Muscle of leg (tissue), 11 donors: ENCODE data around the gene FRMPD4. TPM values are rescaled to one million over a fixed set of nuclear protein-coding genes. Genes with fewer than 3 reads are reported as not detected.

ENCODE experiments used
- DNase-seq: peaks from one replicate; pipeline ENCODE4 v3.0.0; 2013
- H3K27ac ChIP-seq: one replicate; pipeline ENCODE4 v1.5.1; 2013; ENCODE audit warnings: mild to moderate bottlenecking, low read length, control low read depth
- H3K27me3 ChIP-seq: one replicate; pipeline ENCODE4 v1.6.1; 2013; ENCODE audit warnings: low read length; ENCODE audit not compliant: control insufficient read depth, insufficient read depth
- H3K36me3 ChIP-seq: one replicate; pipeline ENCODE4 v1.6.1; 2013; ENCODE audit warnings: low read length; ENCODE audit not compliant: control insufficient read depth, insufficient read depth
- H3K4me1 ChIP-seq: one replicate; pipeline ENCODE4 v1.6.1; 2013; ENCODE audit warnings: low read length; ENCODE audit not compliant: control insufficient read depth, insufficient read depth
- H3K4me3 ChIP-seq: one replicate; pipeline ENCODE4 v1.5.1; 2013; ENCODE audit warnings: low read length, control low read depth
- H3K9me3 ChIP-seq: replicated peaks from 2 replicates; pipeline ENCODE4 v1.6.1; 2013; ENCODE audit warnings: low read depth, low read length; ENCODE audit not compliant: control insufficient read depth
- WGBS: methylation state at CpG from one replicate; pipeline ENCODE4 v1.1.5; 2013; ENCODE audit warnings: missing lambda C conversion rate; ENCODE audit not compliant: insufficient coverage; 5-methylcytosine and 5-hydroxymethylcytosine counted together
- polyA plus RNA-seq, 8 donors: library from polyadenylated mRNA; unstranded; fragments of 120-200 nt; gene quantifications; one replicate each; pipeline versions ENCODE4 v1.2.1 to v1.2.3, GENCODE V29; 2013; ENCODE audit warnings: inconsistent platforms in 1 of 8, low replicate concordance in 1 of 8; ENCODE audit not compliant: insufficient read length in 8 of 8, insufficient read depth in 1 of 8
- total RNA-seq: library from RNA; stranded (reverse); fragments of 120-200 nt; gene quantifications from one replicate; pipeline ENCODE4 v1.2.4, GENCODE V29; 2013

The FRMPD4 gene
- total and polyA plus RNA-seq, 9 donors, result 0.34 to 1.2 (median 0.64) TPM

- no peaks in the 10 kb centered on the region for H3K4me1 ChIP-seq
- no peak overlapping the region for H3K4me3 ChIP-seq
- peaks cover 13% of the 10 kb centered on the region for H3K27me3 ChIP-seq
- 71% methylated on average over 1 of the region's 3 CpGs for WGBS
- no peaks in the 10 kb centered on the region for H3K36me3 ChIP-seq
- no peak for DNase-seq
- H3K27ac ChIP-seq, result no peak overlapping the region
- H3K9me3 ChIP-seq, result no peaks in the 10 kb centered on the region
Measured at GRCh38 chrX:12379671-12380070, 241.4 kb downstream of the FRMPD4 start.

GRCh38 chrX:12383196-12383595 lies 244.9 kb downstream of the FRMPD4 start:
- H3K9me3 ChIP-seq, result no peaks in the 10 kb centered on the region
- H3K27me3 ChIP-seq, result peaks cover 6% of the 10 kb centered on the region
- no peaks in the 10 kb centered on the region for H3K4me1 ChIP-seq
- WGBS, result no CpG with 5 or more reads among the region's 2 CpGs
- H3K4me3 ChIP-seq, result no peak overlapping the region
- no peak overlapping the region for H3K27ac ChIP-seq
- no peaks in the 10 kb centered on the region for H3K36me3 ChIP-seq
- DNase-seq, result no peak

- WGBS, result no CpG with 5 or more reads among the region's 1 CpG
- Histone ChIP-seq H3K4me1 (no peaks in the 10 kb centered on the region), H3K36me3 (no peaks in the 10 kb centered on the region), H3K27me3 (no peaks in the 10 kb centered on the region), H3K27ac (no peak overlapping the region), H3K4me3 (no peak overlapping the region), H3K9me3 (no peaks in the 10 kb centered on the region)
- no peak for DNase-seq
Measured at GRCh38 chrX:12390301-12390700, 252.0 kb downstream of the FRMPD4 start.

- no peak for DNase-seq
- no peak overlapping the region for H3K27ac ChIP-seq
- H3K27me3 ChIP-seq, result no peaks in the 10 kb centered on the region
- H3K4me1 ChIP-seq, result no peaks in the 10 kb centered on the region
- H3K9me3 ChIP-seq, result no peaks in the 10 kb centered on the region
- H3K36me3 ChIP-seq, result no peaks in the 10 kb centered on the region
- no peak overlapping the region for H3K4me3 ChIP-seq
Measured at GRCh38 chrX:12396584-12396983, 258.3 kb downstream of the FRMPD4 start.

- no peak for DNase-seq
- H3K36me3 ChIP-seq, result no peaks in the 10 kb centered on the region
- no CpG with 5 or more reads among the region's 4 CpGs for WGBS
- peaks cover 5% of the 10 kb centered on the region for H3K27me3 ChIP-seq
- no peak overlapping the region for H3K27ac ChIP-seq
- no peaks in the 10 kb centered on the region for H3K9me3 ChIP-seq
- no peak overlapping the region for H3K4me3 ChIP-seq
- no peaks in the 10 kb centered on the region for H3K4me1 ChIP-seq
Measured at GRCh38 chrX:12400218-12400617, 261.9 kb downstream of the FRMPD4 start.

GRCh38 chrX:12401252-12401651 lies 263.0 kb downstream of the FRMPD4 start:
- DNase-seq, result peak; percentile 15
- no CpG with 5 or more reads among the region's 1 CpG for WGBS
- Histone ChIP-seq H3K27ac (no peak overlapping the region), H3K36me3 (no peaks in the 10 kb centered on the region), H3K9me3 (no peaks in the 10 kb centered on the region), H3K4me3 (no peak overlapping the region), H3K4me1 (no peaks in the 10 kb centered on the region), H3K27me3 (peaks cover 7% of the 10 kb centered on the region)

- DNase-seq, result no peak
- Histone ChIP-seq H3K36me3 (no peaks in the 10 kb centered on the region), H3K4me1 (no peaks in the 10 kb centered on the region), H3K27ac (no peak overlapping the region), H3K27me3 (peaks cover 8% of the 10 kb centered on the region), H3K9me3 (no peaks in the 10 kb centered on the region), H3K4me3 (no peak overlapping the region)
- 100% methylated on average over 2 of the region's 3 CpGs for WGBS
Measured at GRCh38 chrX:12403474-12404082, 265.3 kb downstream of the FRMPD4 start.

GRCh38 chrX:12405306-12405705 lies 267.0 kb downstream of the FRMPD4 start:
- no peaks in the 10 kb centered on the region for H3K9me3 ChIP-seq

GRCh38 chrX:12410523-12410922 lies 272.2 kb downstream of the FRMPD4 start:
- Histone ChIP-seq H3K27ac (no peak overlapping the region), H3K27me3 (peaks cover 5% of the 10 kb centered on the region), H3K4me3 (no peak overlapping the region), H3K4me1 (no peaks in the 10 kb centered on the region), H3K36me3 (no peaks in the 10 kb centered on the region), H3K9me3 (no peaks in the 10 kb centered on the region)
- DNase-seq, result no peak
- WGBS, result no CpG with 5 or more reads among the region's 6 CpGs

More at GRCh38 chrX:12405306-12405705, 267.0 kb downstream of the FRMPD4 start:
- DNase-seq, result no peak
- H3K36me3 ChIP-seq, result no peaks in the 10 kb centered on the region
- no peaks in the 10 kb centered on the region for H3K4me1 ChIP-seq
- H3K27ac ChIP-seq, result no peak overlapping the region
- no peak overlapping the region for H3K4me3 ChIP-seq
- no CpG with 5 or more reads among the region's 2 CpGs for WGBS
- peaks cover 8% of the 10 kb centered on the region for H3K27me3 ChIP-seq

GRCh38 chrX:12411831-12412230 lies 273.6 kb downstream of the FRMPD4 start:
- H3K4me1 ChIP-seq, result no peaks in the 10 kb centered on the region
- DNase-seq, result no peak
- no peak overlapping the region for H3K4me3 ChIP-seq
- H3K27me3 ChIP-seq, result peaks cover 3% of the 10 kb centered on the region
- WGBS, result no CpG with 5 or more reads among the region's 1 CpG
- H3K27ac ChIP-seq, result no peak overlapping the region
- no peaks in the 10 kb centered on the region for H3K9me3 ChIP-seq
- no peaks in the 10 kb centered on the region for H3K36me3 ChIP-seq

- DNase-seq, result no peak
- Histone ChIP-seq H3K4me1 (no peaks in the 10 kb centered on the region), H3K9me3 (no peaks in the 10 kb centered on the region), H3K27me3 (peaks cover 3% of the 10 kb centered on the region), H3K27ac (no peak overlapping the region), H3K36me3 (no peaks in the 10 kb centered on the region), H3K4me3 (no peak overlapping the region)
- WGBS, result no CpG with 5 or more reads among the region's 1 CpG
Measured at GRCh38 chrX:12412561-12412960, 274.3 kb downstream of the FRMPD4 start.
